Subcutaneous abdominal adipose tissue (tissue), 5 donors: ENCODE results near the gene NOC2L.
A peak's percentile ranks its signal among the peaks of the same experiment; 100 is the strongest.

Source experiments
- H3K27ac ChIP-seq: one replicate; pipeline ENCODE4 v1.7.0; 2013; ENCODE audit warnings: low read depth, mild to moderate bottlenecking, inconsistent platforms, low read length, moderate library complexity
- H3K27me3 ChIP-seq, 5 donors: one replicate each; pipeline ENCODE4 v1.7.0; 2013; ENCODE audit warnings: low read length in 5 of 5, inconsistent platforms in 1 of 5; ENCODE audit not compliant: control insufficient read depth in 5 of 5, insufficient read depth in 4 of 5
- H3K36me3 ChIP-seq, 5 donors: one replicate each; pipeline ENCODE4 v1.7.0; 2013; ENCODE audit warnings: low read length in 5 of 5; ENCODE audit not compliant: control insufficient read depth in 5 of 5, insufficient read depth in 5 of 5
- H3K4me1 ChIP-seq, 5 donors: one replicate each; pipeline ENCODE4 v1.7.0; 2013; ENCODE audit warnings: low read length in 5 of 5, mild to moderate bottlenecking in 3 of 5, moderate library complexity in 1 of 5; ENCODE audit not compliant: control insufficient read depth in 5 of 5, insufficient read depth in 5 of 5
- H3K4me3 ChIP-seq, 5 donors: one replicate each; pipeline ENCODE4 v1.7.0; 2013; ENCODE audit warnings: low read length in 5 of 5, low read depth in 1 of 5
- H3K9ac ChIP-seq, 5 donors: one replicate each; pipeline ENCODE4 v1.7.0; 2013; ENCODE audit warnings: low read length in 5 of 5, mild to moderate bottlenecking in 4 of 5, moderate library complexity in 3 of 5
- H3K9me3 ChIP-seq, 5 donors: one replicate each; pipeline ENCODE4 v1.7.0; 2013; ENCODE audit warnings: low read length in 5 of 5; ENCODE audit not compliant: control insufficient read depth in 5 of 5
- donor health status: healthy.
- donor health status: healthy.
- donor health status: healthy.
- donor health status: healthy.
- donor health status: healthy.

Gene NOC2L

DNA sequence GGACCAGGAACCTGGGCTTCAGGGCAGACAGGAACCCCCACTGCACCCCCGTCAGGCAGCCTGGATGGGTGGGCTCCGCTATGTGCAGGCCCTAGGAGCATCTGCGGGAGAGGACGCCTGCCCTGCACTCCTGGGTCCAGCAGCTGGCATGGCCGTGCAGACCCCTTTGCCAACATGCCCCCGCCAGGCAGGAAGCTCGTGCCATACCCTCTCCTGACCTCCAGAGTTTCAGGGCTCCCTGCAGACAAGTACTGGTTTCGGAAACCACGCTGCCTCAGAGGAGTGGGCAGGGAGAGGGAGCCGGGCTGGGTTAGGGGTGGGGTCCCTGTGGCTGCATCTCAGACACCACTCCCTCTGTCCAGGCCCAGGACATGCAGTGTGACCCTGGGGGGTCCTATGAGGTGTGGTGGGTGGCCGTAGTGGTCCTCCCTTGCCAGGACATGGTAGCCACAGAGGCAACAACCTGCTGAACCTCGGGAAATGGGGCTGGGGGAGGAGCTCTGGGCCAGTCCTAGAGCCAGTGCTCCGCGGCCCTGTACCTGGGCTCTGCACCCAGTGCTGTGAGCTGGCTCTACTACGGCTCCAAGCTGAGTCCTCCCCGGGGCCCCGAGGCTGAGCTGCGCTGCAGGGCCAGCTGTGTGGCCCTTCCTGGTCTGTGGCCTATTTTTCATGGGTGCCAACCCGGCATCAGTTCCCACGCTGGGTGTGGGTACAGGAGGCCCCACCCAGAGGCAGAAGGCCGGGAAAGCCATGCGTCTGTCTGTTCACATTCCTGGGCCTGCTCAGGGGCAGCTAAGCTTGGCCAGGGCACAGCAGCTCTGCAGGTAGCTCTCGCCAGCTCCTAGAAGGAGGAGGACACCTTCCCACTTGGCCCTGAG lies 8.6 kb upstream of the NOC2L start:
- H3K9ac ChIP-seq = no peak overlapping the region
- no peak overlapping the region for H3K4me3 ChIP-seq
- H3K27ac ChIP-seq = no peak overlapping the region
- H3K27me3 ChIP-seq = peaks cover 29 to 48% (median 41%) of the 10 kb centered on the region in 5 donors
- peaks cover 0 to 18% (median 18%) of the 10 kb centered on the region in 5 donors for H3K4me1 ChIP-seq
- peaks cover 0 to 13% (median 2%) of the 10 kb centered on the region in 5 donors for H3K36me3 ChIP-seq
- no peaks in the 10 kb centered on the region for H3K9me3 ChIP-seq

DNA sequence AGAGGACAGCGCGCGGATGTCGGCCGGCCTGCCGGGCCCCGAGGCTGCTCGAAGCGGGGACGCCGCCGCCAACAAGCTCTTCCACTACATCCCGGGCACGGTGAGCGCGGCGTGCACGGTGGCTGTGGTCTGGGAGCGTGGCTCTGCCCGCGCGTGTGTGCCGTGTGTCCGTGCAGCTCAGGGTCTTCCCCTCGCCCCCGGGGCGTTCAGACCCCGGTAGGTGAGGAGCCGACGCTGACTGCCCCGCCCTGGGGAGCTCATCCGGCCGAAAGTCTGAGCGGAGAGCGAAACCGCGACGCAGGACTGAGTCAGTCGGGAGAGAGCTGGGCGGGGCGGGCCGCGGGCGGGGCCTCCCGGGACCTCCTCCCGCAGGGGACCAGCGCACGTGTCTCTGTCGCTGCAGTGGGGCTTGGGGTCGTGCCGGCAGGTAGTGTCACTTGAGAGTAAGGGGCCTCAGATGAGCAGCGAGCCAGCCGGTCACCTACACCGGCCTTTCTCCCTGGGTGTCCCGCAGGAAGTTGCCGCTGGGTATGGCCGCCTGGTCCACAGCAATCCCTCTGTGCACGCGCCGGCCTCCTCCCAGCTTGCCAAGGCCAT lies 7.7 kb upstream of the NOC2L start:
- H3K9ac ChIP-seq = peak overlapping the region in 4 of 5 donors; percentile 48 to 74 (median 66)
- H3K9me3 ChIP-seq = no peaks in the 10 kb centered on the region
- peak overlapping the region in 4 of 5 donors; percentile 70 to 81 (median 78) for H3K4me3 ChIP-seq
- H3K4me1 ChIP-seq = peaks cover 0 to 18% (median 18%) of the 10 kb centered on the region in 5 donors
- no peak overlapping the region for H3K27ac ChIP-seq
- H3K27me3 ChIP-seq = peaks cover 24 to 42% (median 36%) of the 10 kb centered on the region in 5 donors
- peaks cover 0 to 19% (median 2%) of the 10 kb centered on the region in 5 donors for H3K36me3 ChIP-seq

DNA sequence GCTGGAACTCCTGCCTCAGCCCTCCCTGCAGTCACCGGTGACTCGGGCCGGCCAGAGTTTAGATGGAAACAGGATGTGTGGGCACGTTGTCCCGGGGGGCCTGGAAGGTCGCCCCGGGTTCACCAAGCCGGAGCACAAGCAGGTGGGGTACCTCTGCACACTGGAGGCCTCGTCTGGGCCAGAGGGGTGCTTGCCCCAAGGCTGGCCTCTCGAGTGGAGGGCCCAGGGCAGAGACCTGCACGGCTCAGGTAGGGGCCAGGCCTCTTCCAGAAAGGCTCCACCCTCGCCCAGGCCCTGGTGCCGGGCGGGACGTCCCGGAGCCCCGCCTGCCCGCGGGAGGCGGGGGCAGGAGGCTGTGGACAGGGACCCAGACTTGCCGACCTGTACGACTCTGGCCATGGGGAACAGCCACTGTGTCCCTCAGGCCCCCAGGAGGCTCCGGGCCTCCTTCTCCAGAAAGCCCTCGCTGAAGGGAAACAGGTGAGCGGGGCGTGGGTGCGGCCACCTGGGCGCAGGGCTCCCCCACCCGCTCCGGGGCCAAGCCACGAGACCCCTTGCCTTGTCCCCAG lies 7.2 kb upstream of the NOC2L start, which contains the start of gene PLEKHN1:
Gene PLEKHN1, plus strand, starts transcription at position 348 of the 569 bp plus-strand sequence. Its CDS starts 50 bp downstream, at position 398.
- Histone ChIP-seq H3K9ac (peak within 1 kb of the TSS in 4 of 5 donors; percentile 48 to 74 (median 66)), H3K4me1 (peaks cover 0 to 24% (median 22%) of the 10 kb centered on the region in 5 donors), H3K4me3 (peak within 1 kb of the TSS in 4 of 5 donors; percentile 70 to 81 (median 78)), H3K27ac (no peak within 1 kb of the TSS), H3K27me3 (peaks cover 24 to 36% (median 30%) of the 10 kb centered on the region in 5 donors), H3K36me3 (peaks cover 0 to 19% (median 2%) of the 10 kb centered on the region in 5 donors), H3K9me3 (no peaks in the 10 kb centered on the region)

DNA sequence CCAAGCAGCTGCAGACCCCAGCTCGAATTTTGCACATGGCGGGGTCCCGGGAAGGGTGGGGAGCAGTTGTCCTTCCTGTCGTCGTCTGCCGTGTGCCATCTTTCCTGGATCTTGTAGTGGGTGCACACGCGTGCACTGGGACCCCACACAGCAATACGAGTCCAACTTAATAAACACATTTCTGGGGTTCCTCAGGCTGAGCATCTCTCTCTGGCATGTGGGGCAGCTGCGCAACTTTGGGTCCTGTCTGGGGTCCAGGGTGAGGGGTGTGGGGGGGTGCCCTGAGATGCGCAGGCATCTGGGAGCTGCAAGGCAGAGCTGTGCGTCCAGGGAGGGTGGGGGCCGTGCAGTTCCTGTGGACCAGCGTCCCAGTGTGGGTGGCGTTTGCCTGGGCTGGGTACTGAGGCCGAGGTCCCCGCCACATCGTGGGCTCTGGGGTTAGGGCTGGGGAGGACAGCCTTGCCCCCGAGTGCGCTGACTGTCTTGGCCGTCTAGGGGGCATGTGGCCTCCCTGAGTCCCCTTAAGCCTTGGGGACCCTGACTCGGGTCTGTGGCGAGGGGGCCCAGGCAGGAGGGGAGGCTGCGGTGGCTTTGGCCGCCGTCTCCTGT lies 6.6 kb upstream of the NOC2L start:
- no peak overlapping the region for H3K4me3 ChIP-seq
- H3K36me3 ChIP-seq = peaks cover 0 to 19% (median 2%) of the 10 kb centered on the region in 5 donors
- H3K9me3 ChIP-seq = no peaks in the 10 kb centered on the region

DNA sequence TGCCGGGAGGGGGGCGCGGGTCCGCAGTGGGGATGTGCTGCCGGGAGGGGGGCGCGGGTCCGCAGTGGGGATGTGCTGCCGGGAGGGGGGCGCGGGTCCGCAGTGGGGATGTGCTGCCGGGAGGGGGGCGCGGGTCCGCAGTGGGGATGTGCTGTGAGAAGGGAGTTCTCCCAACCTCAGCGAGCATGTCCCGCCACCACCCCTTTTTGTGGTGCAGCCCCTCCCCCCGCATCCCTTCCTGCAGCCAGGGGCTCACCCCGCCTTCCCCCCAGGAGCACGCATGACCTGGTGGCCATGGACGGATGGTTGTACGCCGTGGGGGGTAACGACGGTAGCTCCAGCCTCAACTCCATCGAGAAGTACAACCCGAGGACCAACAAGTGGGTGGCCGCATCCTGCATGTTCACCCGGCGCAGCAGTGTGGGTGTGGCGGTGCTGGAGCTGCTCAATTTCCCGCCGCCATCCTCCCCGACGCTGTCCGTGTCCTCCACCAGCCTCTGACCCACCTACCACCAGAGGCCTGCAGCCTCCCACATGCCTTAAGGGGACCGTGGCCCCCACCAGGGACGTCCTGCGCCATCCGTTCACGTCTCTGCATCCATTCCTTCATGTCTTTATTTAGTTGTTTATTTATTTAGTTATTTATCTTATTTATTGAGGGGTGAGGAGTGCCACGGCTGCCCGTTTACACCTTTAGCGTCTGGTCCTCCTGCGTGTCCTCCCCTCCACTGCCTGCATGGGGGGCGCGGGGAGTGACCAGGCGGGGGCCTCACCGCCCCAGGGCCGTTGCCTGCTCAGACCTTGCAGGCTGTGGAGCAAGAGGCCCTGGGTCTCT lies 5.9 kb upstream of the NOC2L start:
- H3K36me3 ChIP-seq = peaks cover 0 to 19% (median 2%) of the 10 kb centered on the region in 5 donors

More for the DNA sequence above, 6.6 kb upstream of the NOC2L start:
- Histone ChIP-seq H3K4me1 (peaks cover 0 to 26% (median 23%) of the 10 kb centered on the region in 5 donors), H3K27ac (no peak overlapping the region), H3K27me3 (peaks cover 23 to 31% (median 25%) of the 10 kb centered on the region in 5 donors), H3K9ac (peak overlapping the region in 1 of 5 donors; percentile 74)

DNA sequence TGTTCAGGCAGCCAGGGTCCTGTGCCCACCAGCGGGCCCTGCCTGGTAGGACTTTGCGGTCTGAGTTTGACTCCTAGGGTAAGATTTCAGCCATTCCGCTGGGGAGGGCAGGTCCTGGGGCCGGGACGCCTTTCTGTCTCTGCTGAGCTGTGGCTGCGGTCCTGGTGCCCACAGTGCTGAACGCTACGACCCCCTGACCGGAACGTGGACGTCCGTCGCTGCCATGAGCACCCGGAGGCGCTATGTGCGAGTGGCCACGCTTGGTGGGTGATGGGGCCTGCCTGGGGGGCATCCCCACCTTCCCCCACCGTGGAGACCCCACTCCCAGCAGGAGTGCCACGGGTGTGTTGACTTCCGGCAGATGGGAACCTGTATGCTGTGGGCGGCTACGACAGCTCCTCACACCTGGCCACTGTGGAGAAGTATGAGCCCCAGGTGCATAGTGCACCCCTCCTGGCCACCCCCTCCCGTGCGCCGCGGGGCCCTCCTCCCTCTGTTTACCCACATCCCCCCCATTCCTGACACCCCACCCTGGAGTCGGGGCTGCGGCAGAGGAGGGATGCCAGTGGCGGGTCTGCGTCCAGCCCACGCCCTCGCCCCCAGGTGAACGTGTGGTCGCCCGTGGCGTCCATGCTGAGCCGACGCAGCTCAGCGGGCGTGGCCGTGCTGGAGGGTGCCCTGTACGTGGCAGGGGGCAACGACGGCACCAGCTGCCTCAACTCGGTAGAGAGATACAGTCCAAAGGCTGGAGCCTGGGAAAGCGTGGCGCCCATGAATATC lies 4.9 kb upstream of the NOC2L start:
- H3K9ac ChIP-seq = no peak overlapping the region
- H3K36me3 ChIP-seq = peaks cover 0 to 19% (median 2%) of the 10 kb centered on the region in 5 donors

More for the DNA sequence above, 5.9 kb upstream of the NOC2L start:
- Histone ChIP-seq H3K27me3 (peaks cover 17 to 23% (median 19%) of the 10 kb centered on the region in 5 donors), H3K27ac (no peak overlapping the region), H3K9ac (no peak overlapping the region), H3K9me3 (no peaks in the 10 kb centered on the region), H3K4me3 (no peak overlapping the region), H3K4me1 (peaks cover 0 to 30% (median 23%) of the 10 kb centered on the region in 5 donors)

GRCh38 chr1:963301-963651 lies 4.2 kb upstream of the NOC2L start:
- peaks cover 0 to 19% (median 2%) of the 10 kb centered on the region in 5 donors for H3K36me3 ChIP-seq

More for the DNA sequence above, 4.9 kb upstream of the NOC2L start:
- Histone ChIP-seq H3K9me3 (no peaks in the 10 kb centered on the region), H3K27ac (no peak overlapping the region), H3K4me1 (peaks cover 0 to 37% (median 28%) of the 10 kb centered on the region in 5 donors), H3K27me3 (peaks cover 10 to 17% (median 15%) of the 10 kb centered on the region in 5 donors), H3K4me3 (no peak overlapping the region)

GRCh38 chr1:962381-963300 lies 3.6 kb upstream of the NOC2L start:
- Histone ChIP-seq H3K4me1 (peaks cover 3 to 50% (median 41%) of the 10 kb centered on the region in 5 donors), H3K9ac (no peak overlapping the region), H3K9me3 (no peaks in the 10 kb centered on the region), H3K36me3 (peaks cover 0 to 19% (median 2%) of the 10 kb centered on the region in 5 donors), H3K27me3 (peaks cover 3 to 7% (median 4%) of the 10 kb centered on the region in 5 donors), H3K4me3 (no peak overlapping the region), H3K27ac (no peak overlapping the region)

More at GRCh38 chr1:963301-963651, 4.2 kb upstream of the NOC2L start:
- no peak overlapping the region for H3K9ac ChIP-seq
- H3K4me3 ChIP-seq = no peak overlapping the region
- H3K9me3 ChIP-seq = no peaks in the 10 kb centered on the region
- peaks cover 1 to 43% (median 35%) of the 10 kb centered on the region in 5 donors for H3K4me1 ChIP-seq
- H3K27ac ChIP-seq = no peak overlapping the region
- peaks cover 9 to 13% (median 11%) of the 10 kb centered on the region in 5 donors for H3K27me3 ChIP-seq
